Amniotic stem cell (primary cell): ENCODE measurements around the gene IL12RB2.
A peak's percentile ranks its signal among the peaks of the same experiment; 100 is the strongest.

ENCODE experiments used
- DNase-seq: peaks from one replicate; lab custom pipeline; 2025; lab: John Stamatoyannopoulos, UW

Gene IL12RB2

DNA sequence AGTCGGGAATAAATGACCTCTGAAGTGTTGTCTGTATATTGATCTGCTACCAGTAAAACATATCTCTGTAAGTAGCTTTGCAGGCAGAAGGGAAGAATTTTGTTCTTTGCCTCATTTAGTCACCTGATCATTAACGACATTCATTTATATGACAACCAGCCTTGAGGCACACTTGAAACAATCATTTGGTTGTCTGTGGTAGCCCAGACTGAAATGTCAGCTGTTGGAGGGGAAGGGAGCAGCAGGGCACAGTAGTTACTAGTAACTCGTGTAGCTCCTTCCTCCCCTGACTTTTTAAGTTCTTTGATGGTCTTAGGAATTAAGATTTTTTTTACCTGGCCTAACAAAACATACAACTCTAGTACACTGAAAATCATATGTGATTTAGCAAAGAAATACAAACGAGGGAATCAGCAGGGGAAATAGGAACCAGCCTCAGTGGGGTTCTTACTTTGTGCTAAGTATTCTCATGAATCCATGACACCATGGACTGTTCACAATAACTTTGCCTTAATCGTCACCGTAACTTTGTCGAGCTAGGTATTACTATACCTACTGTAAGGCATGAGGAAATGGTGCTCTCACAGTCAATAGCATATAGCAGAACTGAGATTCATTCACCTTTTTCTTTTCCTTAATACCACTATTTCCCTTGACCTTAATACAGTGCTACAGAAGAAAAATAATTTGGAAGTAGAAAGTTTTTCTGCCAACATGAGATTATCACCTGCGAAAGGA is 6.4 kb downstream of the IL12RB2 start:
- no peak for DNase-seq

DNA sequence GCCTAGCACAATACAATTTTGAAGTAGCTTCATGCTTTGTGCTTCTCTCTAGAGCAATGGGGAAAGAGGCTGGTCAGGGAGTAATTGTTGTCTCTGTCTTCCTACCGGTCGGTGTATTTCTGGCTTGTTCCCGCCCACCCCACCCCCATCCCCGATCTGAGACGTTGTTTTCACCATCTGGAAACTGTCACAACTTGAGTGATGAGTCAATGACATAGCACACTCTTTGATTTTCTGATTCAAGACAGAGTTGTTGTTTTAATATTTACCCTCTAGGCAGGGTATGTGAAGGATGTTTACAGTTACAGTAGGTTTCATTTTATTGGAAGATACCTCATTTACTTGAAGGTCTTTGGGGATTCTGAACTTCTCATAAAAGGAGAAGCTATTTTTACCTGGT is 7.0 kb downstream of the IL12RB2 start:
- no peak for DNase-seq

DNA sequence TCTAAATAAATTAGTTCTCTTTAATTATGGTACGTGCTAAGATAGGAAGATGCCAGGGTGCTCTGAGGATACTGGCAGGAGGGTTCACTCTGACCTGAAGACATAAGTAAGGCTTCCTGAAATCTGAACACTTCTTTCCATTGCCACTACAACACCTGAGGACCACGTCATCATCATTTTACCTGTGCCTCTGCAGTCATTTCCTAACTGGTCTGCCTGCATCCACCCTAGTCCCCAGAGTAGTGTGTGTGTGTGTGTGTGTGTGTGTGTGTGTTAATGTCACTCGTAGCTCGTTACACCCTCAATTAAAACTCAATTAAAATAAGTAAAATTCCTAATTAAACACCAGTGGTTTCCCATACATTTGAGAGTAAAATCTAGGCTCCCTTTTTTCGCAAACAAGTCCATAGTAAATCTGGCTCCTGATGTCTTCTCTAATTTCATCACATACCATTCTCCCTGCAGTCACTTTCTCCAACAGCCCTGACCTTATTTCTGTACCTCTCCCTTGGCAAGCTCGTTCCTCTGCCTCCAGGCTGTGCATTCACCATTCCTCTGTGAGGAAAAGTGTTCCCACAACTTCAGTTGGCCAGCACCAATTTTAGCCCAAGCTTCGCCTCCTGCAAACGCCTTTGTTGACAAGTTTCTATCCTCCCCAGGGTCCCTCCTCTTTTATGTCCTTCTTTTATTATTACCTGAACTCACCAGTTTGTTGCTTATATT is 8.7 kb downstream of the IL12RB2 start:
- no peak for DNase-seq

DNA sequence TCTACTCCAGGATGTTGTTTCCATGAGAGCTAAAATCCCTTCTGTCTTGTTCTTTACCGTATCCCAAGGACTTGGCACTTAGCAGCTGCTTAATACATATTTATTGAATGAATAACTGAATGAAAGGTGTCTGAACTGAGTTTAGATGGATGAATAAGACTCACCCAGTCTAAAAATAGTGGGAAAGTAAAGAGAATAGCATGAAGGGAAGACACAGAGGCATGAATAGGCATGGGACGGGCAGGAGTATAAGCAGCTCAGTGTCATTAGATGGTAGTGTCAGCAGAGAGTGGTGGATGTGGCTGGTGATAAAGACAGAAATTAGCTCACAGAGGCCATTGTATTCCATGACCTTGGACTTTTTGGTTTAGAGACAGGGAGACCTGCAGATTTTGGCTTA is 9.2 kb downstream of the IL12RB2 start:
- no peak for DNase-seq

DNA sequence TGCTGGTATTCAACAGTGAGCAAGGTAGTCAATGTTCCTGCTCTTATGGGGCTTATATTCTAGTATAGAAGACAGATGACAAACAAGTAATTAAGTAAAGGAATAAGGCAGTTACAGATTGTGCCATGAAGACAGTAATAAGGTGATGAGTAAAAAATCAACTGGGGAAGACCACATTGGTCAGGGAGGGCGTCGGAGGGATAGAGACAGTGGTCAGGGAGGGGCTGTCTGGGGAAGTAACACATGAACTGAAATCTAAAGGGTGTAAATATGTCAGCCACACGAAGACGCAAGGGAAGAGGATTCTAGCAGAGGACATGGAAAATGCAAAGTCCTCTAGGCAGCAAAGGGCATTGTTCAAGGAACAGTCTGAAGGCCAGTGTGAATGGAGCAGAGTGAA is 10.1 kb downstream of the IL12RB2 start:
- DNase-seq, result no peak

DNA sequence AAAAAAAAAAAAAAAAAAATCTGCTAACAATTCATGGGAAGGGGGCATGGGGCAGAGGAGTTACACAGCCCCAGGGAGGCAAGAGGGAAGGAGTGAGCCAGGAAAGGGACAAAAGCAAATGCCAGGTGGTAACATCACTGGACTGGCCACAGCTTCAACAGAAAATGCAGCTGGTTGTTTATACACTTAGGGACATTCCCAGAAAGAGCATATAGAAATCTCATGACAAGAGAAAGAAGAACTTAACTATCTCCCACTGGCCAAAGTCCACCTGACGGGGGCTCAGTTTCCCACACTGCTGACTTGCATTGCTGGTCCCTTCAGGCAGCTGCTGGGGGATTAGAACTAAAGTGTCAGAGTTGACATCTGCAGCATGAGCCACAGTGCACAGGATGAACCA is 14.8 kb downstream of the IL12RB2 start:
- no peak for DNase-seq

DNA sequence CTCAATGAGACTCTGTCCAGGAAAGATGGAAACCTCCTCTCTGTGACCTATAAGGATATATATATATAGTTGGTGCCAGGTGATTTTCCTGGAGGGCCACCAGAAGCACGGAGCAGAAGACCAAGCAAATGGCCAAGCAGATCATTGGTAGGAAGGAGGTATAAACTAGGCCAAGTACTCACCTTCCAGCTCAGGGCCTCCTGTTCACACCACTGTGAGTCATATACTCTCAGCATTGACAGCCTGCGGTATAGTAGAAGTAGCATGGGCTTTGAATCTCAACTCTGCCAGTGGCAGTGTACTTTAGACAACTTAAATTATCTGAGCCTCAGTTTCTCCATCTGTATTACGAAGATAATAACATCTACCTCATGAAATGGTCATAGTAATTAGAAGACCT is 15.4 kb downstream of the IL12RB2 start:
- DNase-seq, result no peak

DNA sequence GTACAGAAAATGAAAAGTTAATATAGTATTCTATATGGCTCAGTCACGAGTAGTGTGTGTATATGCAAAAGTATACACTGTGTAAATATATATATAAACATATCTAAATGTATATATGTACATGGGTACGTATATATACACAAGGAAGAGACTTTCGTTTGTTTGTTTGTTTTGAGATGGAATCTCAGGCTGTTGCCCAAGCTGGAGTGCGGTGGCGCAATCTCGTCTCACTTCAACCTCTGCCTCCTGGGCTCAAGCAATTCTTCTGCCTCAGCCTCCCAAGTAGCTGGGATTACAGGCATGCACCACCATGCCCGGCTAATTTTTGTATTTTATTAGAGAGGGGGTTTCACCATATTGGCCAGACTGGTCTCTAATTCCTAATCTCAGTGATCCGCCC is 16.4 kb downstream of the IL12RB2 start:
- no peak for DNase-seq

DNA sequence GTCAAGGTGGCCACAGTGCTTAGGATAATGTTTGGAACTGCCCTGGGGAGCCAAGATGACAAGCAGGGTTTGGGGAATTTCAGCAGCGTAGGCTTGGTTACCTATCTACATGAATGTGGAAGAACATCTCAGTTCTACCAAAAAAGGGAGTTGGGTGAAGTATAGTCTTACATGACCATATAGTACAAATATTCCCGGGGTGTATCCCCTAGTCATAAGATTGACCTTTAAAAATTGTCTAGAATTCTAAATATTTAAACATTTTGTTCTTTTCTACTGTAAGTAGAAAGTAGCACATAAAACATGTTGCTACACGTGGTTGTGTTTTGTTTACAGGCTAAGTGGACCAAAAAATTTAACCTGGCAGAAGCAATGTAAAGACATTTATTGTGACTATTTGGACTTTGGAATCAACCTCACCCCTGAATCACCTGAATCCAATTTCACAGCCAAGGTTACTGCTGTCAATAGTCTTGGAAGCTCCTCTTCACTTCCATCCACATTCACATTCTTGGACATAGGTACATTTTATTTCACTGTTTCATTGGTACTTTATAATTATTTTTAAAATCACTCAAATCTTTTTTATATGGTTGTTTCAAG is 20.3 kb downstream of the IL12RB2 start:
- DNase-seq, result no peak

DNA sequence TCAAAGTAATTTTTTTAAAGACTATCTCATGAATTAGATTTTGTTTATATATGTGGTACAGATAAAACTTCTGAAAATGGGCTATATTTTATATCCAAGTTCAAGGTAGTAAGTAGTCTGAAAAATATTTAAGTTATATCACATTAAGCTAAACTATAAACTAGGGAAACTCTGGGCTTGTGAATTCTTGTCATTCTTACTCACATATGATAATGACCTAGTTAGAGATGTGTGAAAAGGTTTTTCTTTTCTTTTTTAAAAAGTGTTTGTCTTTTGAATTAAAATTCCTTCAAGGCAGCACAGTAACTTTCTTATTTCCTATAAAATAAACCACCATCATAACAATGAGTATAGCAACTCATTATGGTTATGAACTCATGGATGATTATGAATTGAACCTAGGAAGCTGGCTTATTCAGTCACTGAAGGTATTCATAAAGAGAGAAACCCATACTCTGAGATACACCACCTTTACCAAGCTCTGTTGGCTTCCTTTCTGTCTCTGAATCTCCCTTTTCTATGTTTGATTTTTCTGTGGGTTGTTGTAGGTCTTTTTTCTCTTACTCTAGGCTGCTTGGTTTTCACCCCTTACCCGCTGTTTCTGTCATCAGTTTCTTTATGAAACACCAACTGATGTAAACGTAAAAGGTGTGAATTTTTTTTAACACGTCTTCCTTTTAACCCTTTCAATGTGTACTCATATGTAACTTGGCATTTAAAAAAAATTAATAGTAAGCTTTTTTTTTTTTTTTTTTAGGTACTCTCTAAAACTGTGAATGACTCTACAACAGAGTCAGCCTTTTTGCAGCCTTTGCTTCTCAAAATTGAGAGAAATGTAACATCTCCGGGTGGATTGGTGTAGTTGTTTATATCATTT is 25.2 kb downstream of the IL12RB2 start:
- DNase-seq, result no peak

DNA sequence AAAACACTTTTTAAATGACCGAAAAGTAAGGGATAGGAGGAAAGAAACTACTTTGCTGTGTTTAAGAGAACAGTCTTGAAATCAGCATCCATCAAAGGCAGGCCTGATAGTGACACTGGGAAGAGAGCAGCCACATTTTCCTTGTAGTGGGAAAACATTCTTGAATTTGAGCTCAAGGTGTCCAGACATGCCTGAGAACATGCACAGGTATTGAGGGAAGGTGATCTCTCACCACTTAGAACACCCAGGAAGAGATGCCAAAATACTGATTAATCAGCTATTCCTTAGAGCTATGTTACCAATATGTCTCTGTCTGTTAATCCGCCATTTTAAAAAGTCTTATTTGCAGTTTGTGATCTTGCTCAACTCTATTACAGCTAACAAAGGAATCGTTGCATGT is 25.9 kb downstream of the IL12RB2 start:
- DNase-seq, result no peak

DNA sequence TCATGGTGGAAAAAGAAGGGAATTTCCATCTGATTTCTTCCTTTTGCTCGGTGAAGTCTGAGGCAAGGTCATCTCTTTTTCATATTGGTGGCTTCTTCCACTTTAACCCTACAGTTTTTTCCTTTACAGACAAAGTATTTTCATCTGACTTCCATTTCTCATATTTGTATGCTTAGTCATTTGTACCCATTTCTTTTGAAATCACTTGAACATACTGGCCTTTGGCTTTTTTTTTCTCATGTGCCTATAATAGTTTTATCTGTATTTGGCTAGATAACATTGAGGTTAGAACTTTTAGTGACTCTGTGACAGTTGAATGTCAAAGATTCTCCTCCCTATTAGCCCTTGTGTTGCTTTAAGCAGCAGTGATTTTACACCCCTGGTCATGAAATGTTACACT is 27.7 kb downstream of the IL12RB2 start:
- DNase-seq, result no peak

DNA sequence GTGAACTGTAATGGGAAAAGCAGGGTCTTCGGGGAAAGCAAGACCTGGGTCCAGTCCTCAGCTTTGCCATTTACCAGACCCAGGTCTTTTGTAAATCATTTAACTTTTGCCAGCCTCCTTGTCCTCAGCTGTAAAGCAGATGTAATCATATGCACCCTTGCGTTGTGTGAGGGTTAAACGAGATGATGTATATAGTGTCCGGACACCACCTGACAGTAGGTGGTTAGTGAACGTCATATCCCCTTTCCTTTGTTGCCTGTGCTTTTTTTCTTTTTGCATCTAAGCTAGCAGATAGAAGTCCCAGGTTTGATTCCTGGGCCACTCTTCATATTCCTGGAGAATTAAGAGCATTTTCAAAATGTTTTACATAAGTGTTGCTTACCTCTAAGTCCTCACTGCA is 28.5 kb downstream of the IL12RB2 start:
- no peak for DNase-seq

DNA sequence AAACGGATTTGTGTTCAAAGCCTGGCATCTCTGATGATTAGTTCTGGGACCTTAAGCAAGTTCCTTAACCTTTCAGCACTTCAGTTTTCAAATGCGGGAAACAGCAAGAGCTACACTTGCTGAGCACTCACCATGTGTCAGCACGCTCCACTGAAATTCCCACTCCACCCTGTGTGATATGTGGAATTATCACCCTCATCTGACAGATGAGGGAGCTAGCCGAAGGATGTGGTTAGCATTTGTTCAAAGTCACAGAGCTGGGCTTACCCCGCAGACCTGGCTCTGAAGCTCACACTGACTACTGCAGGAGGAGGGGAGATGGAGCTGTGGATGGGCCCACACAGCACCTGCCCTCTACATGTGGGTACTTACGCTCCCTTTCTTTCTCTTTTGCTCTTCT is 29.1 kb downstream of the IL12RB2 start:
- no peak for DNase-seq

DNA sequence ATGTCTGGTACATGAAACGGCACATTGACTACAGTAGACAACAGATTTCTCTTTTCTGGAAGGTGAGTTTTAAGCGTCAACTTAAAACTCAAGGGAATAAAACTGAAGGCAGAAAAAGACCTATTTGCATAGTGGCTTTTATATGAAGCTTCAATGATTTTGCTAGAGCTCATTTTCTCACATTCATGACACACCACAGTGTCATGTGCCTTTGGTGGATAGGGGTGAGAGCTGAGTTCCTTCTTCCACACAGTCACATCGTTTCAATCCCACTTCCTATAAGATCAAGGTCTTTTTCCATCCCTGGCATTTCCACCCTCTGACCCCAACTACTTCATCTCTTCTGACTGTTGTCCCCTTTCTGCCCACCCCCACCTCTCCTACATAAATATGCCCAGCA is 31.0 kb downstream of the IL12RB2 start:
- DNase-seq, result no peak

DNA sequence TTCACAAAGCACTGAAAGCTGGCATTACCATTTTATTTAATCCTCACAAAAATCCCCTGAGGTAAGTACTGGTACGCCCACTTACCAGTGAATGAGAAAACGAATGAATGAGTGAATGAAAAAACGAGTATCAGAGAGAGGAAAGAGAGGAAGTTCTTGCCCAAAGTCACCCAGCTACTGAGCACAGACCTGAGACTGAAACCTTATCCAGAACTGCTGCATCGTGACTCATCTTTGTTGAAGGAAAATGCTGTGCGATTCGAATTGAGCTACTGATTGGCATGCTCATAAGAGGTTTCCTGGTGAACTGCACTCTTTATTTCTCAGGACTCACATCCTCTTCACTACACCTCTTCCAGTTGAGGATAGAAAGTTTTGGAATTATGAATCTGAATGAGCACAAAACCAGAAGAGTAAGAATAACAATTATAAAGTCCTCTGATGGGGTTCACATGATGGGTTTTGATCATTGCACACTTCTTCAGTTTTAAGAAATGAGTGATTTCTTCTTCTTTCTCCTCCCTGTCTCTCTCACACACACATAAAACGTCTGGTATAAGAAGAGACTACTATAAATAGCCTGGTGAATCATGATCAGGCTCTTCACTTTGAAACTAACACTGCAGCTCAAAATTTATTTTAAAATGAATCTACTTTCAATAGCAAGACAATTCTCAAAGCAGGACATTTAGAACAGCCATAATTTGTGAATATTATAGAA is 32.1 kb downstream of the IL12RB2 start:
- peak; percentile 49 for DNase-seq

DNA sequence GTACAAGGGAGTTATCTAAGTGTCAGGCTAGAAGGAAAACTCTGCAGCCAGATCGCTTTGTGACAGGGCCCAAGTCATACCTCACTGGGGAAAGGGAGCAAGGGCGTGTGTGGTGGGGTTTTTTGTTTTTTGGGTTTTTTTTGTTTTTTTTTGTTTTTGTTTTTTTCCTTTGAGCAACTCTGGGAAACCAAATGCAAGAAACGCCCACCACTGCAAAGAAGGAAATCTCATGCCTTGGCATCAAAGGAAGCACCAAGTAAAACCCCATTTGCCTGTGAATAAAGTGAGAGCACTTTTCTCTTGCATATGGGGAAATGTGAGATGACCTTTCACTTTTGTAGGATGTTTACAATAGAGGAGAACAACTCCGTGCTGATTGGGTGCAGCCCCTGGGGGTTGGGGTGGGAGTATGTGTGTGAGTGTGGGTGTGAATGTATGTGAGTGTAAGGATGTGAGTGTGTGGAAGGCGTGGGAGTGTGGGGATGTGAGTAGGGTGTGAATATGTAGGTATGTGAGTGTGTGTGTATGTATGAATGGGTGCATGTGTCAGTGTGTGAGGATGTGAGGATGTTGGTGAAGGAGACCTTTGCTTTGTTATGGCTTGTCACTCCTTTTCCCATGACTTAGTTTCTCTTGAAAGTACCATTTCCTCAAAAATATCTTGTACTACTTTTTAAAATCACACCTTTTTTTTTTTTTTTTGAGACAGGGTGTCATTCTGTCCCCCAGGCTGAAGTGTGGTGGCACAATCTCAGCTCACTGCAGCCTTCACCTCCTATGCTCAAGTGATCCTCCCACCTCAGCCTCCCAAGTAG is 34.6 kb downstream of the IL12RB2 start:
- DNase-seq, result no peak

DNA sequence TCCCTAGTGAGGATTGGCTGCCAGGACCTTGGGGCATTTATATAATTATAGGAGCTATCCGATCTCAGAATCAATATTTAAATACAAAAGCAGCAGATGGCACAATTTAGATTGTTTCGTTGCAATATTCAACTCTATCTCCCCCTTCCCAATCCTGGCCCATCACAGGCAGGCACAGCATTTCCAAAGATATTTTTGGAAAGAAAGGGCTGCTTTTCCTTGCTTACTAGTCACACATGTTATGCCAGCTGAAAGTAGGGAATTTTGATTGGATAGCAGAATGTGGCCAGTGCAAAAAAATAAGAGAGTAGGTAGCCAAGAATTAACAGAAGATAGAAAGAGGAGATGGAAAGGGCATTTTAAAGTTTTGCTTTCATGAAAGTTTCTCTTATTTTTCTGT is 37.9 kb downstream of the IL12RB2 start:
- DNase-seq, result no peak

DNA sequence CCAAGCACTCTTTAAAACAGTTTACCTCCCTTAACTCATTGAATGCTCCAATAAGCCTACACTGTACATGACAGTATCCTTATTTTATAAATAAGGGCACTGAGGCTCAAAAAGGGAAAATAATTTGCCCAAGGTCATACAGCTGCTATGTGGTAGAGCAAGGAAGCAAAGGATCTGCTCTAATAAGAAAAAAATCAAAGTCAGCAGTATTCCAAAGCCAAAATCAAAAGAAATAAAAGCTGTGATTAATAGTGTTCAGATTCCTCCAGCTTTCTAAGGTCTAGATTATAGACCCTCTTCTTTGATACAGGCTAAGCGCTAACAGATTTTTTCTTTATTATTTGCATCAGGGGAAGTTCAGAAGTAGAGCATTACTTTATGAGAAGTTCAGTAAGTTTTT is 39.3 kb downstream of the IL12RB2 start:
- DNase-seq, result no peak

DNA sequence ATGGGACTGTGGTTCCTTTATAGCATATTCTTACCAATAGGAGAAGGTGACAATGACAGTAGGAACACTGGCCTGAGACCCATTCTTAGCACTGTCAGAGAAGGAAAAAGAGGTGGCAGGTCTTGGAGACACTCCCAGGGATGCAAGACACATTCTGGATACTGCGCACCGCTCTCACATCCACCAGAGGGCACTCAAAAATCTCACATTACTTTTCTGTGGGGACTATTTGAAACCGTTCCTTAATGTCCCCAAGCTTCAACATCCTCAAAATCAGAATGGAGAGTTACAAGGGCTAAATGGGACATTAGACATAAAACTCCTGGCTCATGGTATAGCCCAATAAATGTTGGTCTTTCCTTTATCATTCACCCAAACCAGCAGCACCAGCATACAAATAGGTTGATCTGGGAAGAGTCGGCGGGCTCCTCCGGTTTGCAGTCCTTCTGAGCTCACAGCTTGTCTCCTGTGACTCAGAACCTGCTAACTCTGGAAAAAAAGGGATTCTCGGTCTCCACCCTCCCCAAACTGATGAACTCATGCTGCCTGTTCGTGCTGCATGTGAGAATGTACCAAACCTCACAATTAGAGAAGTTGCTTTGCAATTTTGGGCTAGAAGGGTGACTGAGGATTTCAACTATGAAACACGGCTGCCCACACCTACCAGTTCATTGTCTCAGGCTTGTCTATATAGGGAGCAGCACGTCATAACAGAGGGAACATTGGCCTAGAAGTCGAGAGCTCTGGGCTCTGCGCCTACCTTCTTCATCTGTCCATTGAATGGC is 40.2 kb downstream of the IL12RB2 start:
- DNase-seq, result peak; percentile 45
